Measurements from ENCODE around the gene GABBR2. TPM values are rescaled to one million over a fixed set of nuclear protein-coding genes. Genes with fewer than 3 reads are reported as not detected.
A peak's percentile ranks its signal among the peaks of the same experiment; 100 is the strongest.

GABBR2 gene
- total RNA-seq, 2 experiments from 2014 or later = not detected

DNA sequence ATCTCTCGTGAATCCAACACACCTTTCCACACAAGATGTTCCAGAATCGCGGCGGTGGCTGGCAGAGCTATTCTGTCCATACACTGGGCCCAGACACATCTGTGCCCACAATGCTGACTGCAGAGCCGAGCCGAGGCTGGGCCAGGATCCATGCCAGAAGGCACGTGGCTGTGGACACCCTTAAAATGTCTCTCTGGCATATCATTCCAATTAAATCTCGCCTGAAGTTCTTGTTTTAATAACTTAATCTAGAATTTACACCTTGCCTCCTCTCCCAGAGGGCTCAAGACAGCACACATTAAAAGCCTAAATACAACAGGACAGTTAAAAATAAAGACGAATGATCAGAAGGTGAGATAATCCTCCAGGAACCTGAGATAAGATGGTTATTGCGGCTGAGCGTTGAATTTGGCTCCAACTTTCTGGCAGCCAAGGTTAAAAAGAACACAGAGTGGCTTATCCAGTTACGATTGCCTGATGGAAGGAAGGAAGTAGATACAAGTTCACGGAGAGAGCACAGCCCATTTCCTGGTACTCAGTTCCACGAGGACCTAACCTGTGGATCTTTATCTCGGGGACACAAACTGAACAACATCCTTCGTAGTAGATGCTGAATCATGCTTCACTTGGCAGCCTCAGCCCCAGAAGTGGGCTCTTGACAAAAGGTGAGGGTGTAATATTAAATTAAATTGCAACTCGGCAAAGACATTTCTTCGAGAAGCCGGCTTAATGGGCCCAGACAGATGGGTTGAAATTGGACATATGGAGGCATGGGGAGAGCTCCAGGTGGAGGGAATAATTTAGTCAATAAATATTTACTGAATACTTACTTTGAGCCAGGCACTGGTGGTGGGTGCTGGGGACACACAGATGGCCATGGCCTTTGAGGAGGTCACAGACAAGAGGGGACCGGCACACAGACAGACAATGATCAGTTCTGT, 367.3 kb downstream of the GABBR2 start:
- Mint-ChIP-seq H3K27me3 (peaks cover 23% of the 10 kb centered on the region), H3K4me3 (no peak overlapping the region), H3K36me3 (no peaks in the 10 kb centered on the region), H3K9me3 (peaks cover 1% of the 10 kb centered on the region), H3K4me1 (no peaks in the 10 kb centered on the region), H3K27ac (no peak overlapping the region)
- DNase-seq = no peak

DNA sequence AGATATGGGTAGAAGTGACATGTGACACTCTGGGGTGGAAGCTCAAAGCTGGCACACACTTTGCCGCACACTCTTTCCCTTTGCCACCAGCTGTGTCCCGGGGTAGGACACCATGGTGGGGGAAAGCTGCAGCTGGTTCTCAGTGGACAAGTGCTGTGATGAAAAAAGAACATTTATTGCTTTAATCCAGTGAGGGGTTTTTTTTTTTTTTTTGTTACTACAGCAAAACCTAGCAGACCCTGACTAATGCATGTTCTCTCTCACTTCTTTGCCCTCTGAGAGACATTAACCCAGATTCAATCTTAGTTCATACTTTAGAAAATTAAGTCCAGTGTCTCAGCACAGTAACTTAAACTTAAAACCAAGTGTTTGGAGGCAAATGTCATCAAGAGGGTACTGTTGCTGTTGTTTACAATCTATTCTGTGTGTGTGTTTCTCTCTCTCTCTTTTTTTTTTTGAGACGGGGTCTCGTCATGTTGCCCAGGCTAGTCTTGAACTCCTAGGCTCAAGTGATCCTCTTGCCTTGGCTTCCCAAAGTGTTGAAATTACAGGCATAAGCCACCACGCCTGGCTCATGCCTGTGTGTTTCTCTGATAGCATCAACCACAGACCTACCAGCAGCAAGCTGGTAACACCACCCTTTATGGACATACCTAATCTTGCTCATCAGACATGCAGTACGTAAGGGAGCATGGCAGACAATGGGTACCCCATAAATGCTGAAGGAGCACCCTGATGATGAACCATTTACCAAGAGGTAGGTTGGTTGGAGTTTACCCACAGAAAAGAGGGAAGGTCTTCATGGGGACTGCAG, 368.5 kb downstream of the GABBR2 start:
- Mint-ChIP-seq H3K27me3 (peaks cover 28% of the 10 kb centered on the region), H3K4me3 (no peak overlapping the region), H3K36me3 (no peaks in the 10 kb centered on the region), H3K4me1 (no peaks in the 10 kb centered on the region), H3K27ac (no peak overlapping the region), H3K9me3 (peaks cover 1% of the 10 kb centered on the region)
- DNase-seq = no peak

DNA sequence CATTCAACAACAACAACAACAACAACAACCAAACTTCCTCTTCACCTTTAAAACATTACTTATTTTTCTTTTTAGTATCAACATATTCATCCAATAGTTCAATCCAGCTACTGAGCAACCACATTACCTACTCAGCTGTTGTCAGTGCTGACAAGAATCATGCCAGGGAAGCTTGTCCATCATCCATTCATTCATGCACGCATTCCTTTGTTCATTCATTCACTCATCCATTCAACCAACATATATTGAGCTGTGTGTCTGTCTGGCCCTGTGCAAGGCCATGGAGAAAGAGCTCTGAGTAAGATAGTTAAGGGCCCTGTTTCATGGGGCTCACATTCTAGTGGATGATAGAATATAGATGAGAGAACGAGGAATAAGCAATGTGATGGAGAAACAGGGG, 373.1 kb downstream of the GABBR2 start:
- peaks cover 1% of the 10 kb centered on the region for H3K9me3 Mint-ChIP-seq
- peaks cover 12% of the 10 kb centered on the region for H3K27me3 Mint-ChIP-seq
- no peak overlapping the region for H3K4me3 Mint-ChIP-seq
- H3K27ac Mint-ChIP-seq = no peak overlapping the region
- no peak for DNase-seq
- no peaks in the 10 kb centered on the region for H3K36me3 Mint-ChIP-seq
- no peaks in the 10 kb centered on the region for H3K4me1 Mint-ChIP-seq

DNA sequence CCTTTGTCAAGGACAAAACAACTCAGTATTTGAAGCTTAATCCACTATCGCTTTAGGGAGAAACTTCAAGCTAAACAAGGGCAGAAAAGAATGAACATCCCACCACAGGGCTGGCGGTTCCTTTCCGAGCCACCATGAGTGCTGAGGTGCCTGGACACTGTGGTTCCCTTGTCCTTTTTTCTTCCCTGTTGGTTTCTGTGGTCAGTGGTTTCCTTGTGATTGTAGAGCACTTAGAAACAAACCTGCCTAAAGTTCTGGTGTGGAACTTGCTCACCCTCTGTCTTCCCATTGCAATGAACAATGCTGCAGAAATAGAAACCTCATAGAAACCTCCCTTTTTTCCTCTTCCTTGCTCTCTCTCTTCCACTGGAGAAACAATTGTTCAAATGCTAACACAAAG, 373.9 kb downstream of the GABBR2 start:
- H3K27ac Mint-ChIP-seq = no peak overlapping the region

DNA sequence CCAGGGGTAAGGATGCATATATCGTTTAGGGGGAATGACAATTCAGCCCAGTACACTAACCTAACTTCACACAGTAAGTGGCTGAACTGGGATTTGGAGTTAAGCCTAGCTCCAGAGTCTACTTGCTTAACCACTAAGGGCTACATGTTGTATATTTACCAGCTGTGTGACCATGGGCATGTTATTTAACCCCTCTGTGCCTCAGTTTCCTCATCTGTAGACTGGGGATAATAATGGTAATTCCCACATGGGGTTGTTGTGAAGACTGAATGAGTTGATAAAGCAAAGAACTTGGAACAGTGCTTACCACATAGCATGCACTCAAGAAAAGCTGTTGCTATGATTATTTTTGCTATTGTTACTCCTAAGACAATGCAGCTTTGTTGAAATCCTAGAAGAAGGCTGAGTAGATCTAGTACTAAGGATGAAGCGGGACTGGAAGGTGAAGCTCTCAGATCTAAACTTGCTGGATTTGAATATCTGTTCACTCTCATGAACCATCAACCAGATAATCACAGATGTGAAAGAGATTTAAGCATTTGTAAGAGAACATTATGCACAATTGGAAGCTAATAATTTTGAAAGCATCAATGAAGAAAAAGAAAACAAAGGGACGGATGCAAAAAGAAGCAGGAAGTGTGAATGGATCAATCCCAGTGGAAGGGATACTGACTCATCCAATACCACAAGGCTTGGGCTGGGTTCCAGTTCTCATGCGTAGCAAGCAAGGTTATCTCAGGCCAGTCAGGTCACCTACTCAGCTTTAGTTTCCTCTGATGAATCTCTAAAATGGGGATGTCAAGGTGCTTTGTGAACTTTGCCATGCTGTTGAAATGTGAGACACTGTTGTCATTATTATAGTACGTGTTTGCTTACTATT, 374.8 kb downstream of the GABBR2 start:
- Mint-ChIP-seq H3K4me3 (no peak overlapping the region), H3K27ac (no peak overlapping the region), H3K4me1 (no peaks in the 10 kb centered on the region), H3K36me3 (no peaks in the 10 kb centered on the region), H3K9me3 (no peaks in the 10 kb centered on the region), H3K27me3 (peaks cover 9% of the 10 kb centered on the region)
- no peak for DNase-seq

More for the DNA sequence above, 373.9 kb downstream of the GABBR2 start:
- Mint-ChIP-seq H3K27me3 (peaks cover 9% of the 10 kb centered on the region), H3K9me3 (no peaks in the 10 kb centered on the region), H3K4me3 (no peak overlapping the region), H3K36me3 (no peaks in the 10 kb centered on the region), H3K4me1 (no peaks in the 10 kb centered on the region)
- no peak for DNase-seq

DNA sequence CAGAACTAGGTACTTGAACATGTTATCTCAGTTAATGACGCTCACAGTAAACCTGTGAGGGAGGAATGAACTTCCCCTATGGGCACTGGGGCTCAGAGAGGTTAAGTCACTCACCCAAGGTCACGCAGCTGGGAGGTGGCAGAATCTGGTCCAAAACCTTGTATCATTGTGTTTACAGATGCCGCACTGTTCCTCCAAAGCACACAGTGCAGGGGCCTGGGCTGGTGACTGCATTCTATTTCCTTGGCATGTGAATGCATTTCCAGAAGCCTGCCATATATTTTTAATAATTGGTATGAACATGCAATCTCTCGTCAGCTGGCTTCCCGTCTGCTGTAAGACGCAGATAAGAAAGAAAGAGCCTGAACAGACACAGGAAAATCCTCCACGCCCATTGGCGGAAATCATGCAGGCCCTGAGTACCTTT, 376.3 kb downstream of the GABBR2 start:
- Mint-ChIP-seq H3K4me1 (no peaks in the 10 kb centered on the region), H3K36me3 (no peaks in the 10 kb centered on the region), H3K4me3 (no peak overlapping the region), H3K27me3 (peaks cover 8% of the 10 kb centered on the region), H3K27ac (no peak overlapping the region), H3K9me3 (no peaks in the 10 kb centered on the region)
- no peak for DNase-seq

DNA sequence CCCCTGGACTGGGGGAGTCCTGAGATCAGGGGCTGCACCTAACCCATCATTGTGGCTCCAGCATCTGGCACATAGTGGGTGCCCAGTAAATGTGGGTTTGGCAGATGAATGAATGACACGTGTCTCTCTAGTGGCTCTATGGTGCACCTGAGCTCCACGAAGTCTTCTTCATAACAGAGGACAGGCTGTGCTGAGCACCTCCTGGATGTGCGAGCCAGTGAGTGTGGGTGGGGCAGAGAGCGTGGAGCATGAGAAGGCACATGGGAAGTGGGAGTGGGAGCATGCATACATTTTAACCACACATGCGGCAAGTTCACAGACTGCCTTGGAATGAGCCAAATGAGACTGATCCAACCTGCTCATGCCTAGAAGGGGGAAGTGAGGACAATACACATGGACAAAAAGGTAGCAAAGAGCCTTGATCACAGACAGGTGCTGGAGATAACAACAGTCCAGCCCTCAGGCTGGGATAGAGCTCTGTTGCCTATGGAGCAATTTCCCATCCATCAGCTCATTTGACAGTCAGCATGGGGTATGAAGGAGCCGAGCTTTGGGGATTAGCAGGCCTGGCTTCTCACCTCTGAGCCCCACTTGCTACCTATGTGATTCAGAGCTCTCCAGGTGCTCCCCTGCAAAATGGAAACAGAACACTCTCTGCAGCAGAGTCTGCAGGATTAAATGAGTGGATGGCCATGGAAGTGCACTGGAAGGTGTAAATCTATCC, 377.0 kb downstream of the GABBR2 start:
- Mint-ChIP-seq H3K27ac (no peak overlapping the region), H3K9me3 (no peaks in the 10 kb centered on the region), H3K27me3 (peaks cover 5% of the 10 kb centered on the region), H3K4me1 (no peaks in the 10 kb centered on the region), H3K4me3 (no peak overlapping the region), H3K36me3 (no peaks in the 10 kb centered on the region)
- no peak for DNase-seq

DNA sequence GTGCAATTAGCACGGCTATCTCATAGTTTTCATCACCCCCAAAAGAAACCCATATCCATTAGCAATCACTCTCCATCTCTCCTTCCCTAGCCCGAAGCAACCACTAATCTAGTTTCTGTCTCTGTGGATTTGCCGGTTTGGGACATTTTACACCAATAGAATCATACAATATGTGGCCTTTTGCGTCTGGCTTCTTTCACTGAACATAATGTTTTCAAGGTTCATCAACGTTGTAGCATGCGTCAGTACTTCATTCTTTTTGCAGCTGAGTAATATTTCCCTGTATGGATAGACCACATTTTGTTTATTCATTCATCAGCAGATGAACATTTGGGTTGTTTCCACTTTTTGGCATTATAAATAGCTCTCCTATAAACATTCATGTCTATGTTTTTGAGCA, 377.9 kb downstream of the GABBR2 start:
- Mint-ChIP-seq H3K27ac (no peak overlapping the region), H3K27me3 (peaks cover 3% of the 10 kb centered on the region), H3K9me3 (no peaks in the 10 kb centered on the region), H3K4me3 (no peak overlapping the region), H3K36me3 (no peaks in the 10 kb centered on the region), H3K4me1 (no peaks in the 10 kb centered on the region)
- DNase-seq = no peak

DNA sequence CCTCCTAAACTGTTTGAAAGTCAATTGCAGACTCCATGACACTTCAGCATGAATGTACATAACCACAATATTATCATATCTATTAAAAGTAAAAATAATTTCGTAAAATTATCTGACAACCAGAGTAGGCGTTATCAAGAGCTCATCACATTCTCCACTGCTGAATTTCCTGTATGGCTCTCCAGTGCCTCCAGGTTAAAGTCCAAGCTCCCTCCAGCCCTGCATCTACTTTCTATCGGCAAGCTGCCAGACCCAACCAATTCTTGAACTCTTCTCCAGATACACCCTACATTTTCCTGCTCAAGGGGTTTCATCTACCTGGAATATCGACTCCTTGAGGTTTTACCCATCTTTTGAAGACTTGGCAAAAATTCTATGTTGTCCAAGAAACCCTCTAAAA, 378.8 kb downstream of the GABBR2 start:
- H3K36me3 Mint-ChIP-seq = no peaks in the 10 kb centered on the region
- no peaks in the 10 kb centered on the region for H3K27me3 Mint-ChIP-seq
- no peak overlapping the region for H3K4me3 Mint-ChIP-seq
- no peaks in the 10 kb centered on the region for H3K9me3 Mint-ChIP-seq
- no peaks in the 10 kb centered on the region for H3K4me1 Mint-ChIP-seq
- H3K27ac Mint-ChIP-seq = no peak overlapping the region
- no peak for DNase-seq

DNA sequence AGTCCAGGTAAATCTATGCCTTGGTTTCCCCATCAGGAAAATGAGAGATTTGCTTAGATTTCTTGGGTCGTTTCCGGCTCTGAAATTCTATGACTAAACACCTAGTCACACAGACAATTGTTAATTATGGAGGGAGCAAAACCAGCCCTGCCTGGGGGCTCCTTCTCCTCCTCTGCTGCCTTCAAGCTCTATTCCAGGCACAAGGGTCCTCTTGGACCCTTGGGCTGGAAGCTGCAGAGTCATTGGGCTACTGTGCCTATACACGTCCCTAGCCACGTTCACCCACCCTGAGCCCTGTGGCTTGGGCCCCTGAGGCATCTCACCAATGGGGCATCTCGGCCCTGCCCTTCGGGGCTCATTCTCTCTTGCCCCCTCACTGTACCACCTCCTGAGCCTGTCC, 379.5 kb downstream of the GABBR2 start:
- no peaks in the 10 kb centered on the region for H3K36me3 Mint-ChIP-seq
- no peak for DNase-seq
- H3K4me3 Mint-ChIP-seq = no peak overlapping the region
- no peaks in the 10 kb centered on the region for H3K27me3 Mint-ChIP-seq
- no peaks in the 10 kb centered on the region for H3K4me1 Mint-ChIP-seq
- H3K27ac Mint-ChIP-seq = no peak overlapping the region
- no peaks in the 10 kb centered on the region for H3K9me3 Mint-ChIP-seq

DNA sequence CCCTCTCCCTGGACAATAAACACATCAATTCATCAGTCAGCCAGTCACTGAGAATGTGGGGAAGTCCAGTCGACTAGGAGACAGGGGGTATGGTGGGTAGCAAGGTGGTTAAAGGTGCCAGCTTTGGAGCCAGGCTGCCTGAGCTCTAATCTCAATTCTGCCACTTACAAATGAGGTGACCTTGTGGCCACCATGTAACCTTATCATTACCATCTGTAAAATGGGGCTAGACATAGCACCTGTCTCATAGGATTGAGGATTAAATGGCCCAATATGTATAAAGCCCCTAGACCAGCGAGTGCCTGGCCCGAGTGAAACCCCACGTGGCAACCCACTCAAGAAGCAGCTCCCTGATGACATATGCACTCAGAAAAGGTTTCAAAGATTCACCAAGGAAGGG, 380.0 kb downstream of the GABBR2 start:
- DNase-seq = no peak
- H3K27ac Mint-ChIP-seq = no peak overlapping the region
- no peaks in the 10 kb centered on the region for H3K27me3 Mint-ChIP-seq
- no peaks in the 10 kb centered on the region for H3K4me1 Mint-ChIP-seq
- no peak overlapping the region for H3K4me3 Mint-ChIP-seq
- no peaks in the 10 kb centered on the region for H3K36me3 Mint-ChIP-seq
- H3K9me3 Mint-ChIP-seq = no peaks in the 10 kb centered on the region

DNA sequence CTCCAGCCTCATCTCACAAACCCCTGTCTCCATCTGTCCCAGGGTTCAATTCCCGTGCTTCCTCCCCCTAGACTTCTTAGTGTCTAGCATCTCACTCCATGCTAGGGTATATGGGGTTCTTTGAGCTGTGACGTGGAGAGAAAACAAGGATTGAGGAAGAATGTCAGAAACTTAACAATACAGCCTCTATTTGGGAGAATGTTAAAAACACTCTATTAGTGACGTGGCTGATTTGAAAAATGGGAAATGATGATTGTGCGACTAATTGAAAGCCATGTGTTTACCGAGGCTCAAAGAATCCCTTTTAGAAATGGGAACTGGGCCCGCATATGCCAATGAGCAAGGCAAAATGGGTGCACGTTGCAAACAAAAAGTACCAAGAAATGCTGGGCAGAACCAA, 380.6 kb downstream of the GABBR2 start:
- no peaks in the 10 kb centered on the region for H3K36me3 Mint-ChIP-seq
- no peaks in the 10 kb centered on the region for H3K9me3 Mint-ChIP-seq
- no peak overlapping the region for H3K4me3 Mint-ChIP-seq
- no peak for DNase-seq
- no peaks in the 10 kb centered on the region for H3K27me3 Mint-ChIP-seq
- no peak overlapping the region for H3K27ac Mint-ChIP-seq
- H3K4me1 Mint-ChIP-seq = no peaks in the 10 kb centered on the region

DNA sequence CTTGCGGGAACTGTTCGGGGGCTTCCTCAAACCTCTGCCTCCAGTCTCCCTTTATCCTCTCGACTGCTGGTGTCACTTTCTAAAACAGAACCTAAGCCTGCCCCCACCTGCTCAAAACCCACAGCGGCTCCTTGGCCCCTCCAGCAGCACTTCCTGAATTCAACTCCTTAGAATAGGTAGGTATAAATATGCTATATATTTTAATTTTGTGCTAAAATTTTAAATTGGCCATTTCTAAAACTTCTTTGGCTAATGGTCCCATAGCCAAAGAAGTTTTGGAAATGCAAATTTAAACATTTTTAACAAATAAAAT, 381.5 kb downstream of the GABBR2 start:
- no peaks in the 10 kb centered on the region for H3K4me1 Mint-ChIP-seq
- no peaks in the 10 kb centered on the region for H3K27me3 Mint-ChIP-seq
- H3K9me3 Mint-ChIP-seq = no peaks in the 10 kb centered on the region
- DNase-seq = no peak
- no peak overlapping the region for H3K27ac Mint-ChIP-seq
- no peak overlapping the region for H3K4me3 Mint-ChIP-seq
- no peaks in the 10 kb centered on the region for H3K36me3 Mint-ChIP-seq

DNA sequence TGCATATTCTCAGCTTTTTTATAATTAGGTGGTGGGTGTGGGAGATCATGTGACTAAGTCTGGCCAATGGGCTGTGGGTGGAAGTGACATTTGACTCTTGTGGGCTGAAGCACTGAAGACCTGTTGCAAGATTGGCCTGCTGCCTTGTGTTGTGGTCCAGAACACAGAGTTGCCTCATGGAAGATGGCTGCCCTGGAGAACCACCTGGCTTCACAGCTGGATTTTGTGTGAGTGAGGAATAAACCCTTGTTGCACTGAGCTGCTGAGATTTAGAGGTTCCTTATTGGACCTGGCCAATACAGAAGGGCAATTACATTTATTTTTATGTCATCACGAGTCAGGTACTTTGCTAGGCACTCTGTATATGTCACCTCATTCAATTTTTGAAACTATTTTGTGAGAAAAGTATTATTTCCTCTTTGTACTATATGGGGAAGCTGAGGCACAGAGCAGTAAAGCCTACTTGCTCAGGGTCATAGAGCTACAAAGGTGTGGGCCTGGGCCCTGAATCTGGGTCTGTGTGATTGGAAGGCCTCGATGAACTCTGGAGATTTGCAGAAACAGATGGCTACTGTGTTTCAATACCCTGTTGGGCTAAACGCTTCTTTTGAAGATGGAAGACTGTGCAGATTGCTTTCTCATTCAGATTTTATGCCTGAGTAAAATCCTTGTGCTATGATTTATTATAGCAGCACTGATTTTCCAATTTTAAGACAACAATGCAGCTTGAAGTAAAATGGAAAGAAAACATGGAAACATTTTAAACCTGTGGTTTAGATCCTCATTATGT, 382.1 kb downstream of the GABBR2 start:
- H3K27me3 Mint-ChIP-seq = no peaks in the 10 kb centered on the region
- peak; percentile 15 for DNase-seq
- H3K4me1 Mint-ChIP-seq = no peaks in the 10 kb centered on the region
- H3K4me3 Mint-ChIP-seq = peak overlapping the region; percentile 27
- H3K9me3 Mint-ChIP-seq = no peaks in the 10 kb centered on the region
- no peak overlapping the region for H3K27ac Mint-ChIP-seq
- no peaks in the 10 kb centered on the region for H3K36me3 Mint-ChIP-seq
